ENCODE measurements around the gene TTLL3.
"Not testable (repeated sequence)": the region's sequence is repeated elsewhere in the genome, so short reads cannot be mapped to it uniquely, and the experiment has no call there.

The TTLL3 gene

GRCh38 chr3:9875448-9875847 is 65.4 kb downstream of the TTLL3 start:
- H3K36me3 ChIP-seq (replicated peaks; ENCODE audit: low read depth, low read length): no peaks in the 10 kb centered on the region
- no peak overlapping the region for H3K4me3 ChIP-seq (ENCODE audit: low read length)
- H3K9me3 ChIP-seq (ENCODE audit: insufficient read depth, low read length): no peaks in the 10 kb centered on the region
- H3K79me2 ChIP-seq (ENCODE audit: low read length): no peaks in the 10 kb centered on the region
- no peak overlapping the region for H3K27ac ChIP-seq (ENCODE audit: low read length)
- no peak overlapping the region for H2AFZ ChIP-seq (ENCODE audit: low read depth, low read length)
- no peaks in the 10 kb centered on the region for H4K20me1 ChIP-seq (ENCODE audit: insufficient read depth, low read length)
- no peak overlapping the region for H3K4me2 ChIP-seq (ENCODE audit: low read length)
- H3K27me3 ChIP-seq (ENCODE audit: low read depth, low read length): no peaks in the 10 kb centered on the region
- TF ChIP-seq, protein P1, sequence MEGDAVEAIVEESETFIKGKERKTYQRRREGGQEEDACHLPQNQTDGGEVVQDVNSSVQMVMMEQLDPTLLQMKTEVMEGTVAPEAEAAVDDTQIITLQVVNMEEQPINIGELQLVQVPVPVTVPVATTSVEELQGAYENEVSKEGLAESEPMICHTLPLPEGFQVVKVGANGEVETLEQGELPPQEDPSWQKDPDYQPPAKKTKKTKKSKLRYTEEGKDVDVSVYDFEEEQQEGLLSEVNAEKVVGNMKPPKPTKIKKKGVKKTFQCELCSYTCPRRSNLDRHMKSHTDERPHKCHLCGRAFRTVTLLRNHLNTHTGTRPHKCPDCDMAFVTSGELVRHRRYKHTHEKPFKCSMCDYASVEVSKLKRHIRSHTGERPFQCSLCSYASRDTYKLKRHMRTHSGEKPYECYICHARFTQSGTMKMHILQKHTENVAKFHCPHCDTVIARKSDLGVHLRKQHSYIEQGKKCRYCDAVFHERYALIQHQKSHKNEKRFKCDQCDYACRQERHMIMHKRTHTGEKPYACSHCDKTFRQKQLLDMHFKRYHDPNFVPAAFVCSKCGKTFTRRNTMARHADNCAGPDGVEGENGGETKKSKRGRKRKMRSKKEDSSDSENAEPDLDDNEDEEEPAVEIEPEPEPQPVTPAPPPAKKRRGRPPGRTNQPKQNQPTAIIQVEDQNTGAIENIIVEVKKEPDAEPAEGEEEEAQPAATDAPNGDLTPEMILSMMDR (IDR thresholded peaks at IDR 0.05; ENCODE audit: low read depth, low read length): no peak
- TF ChIP-seq EZH2phosphoT487 (IDR thresholded peaks at IDR 0.05; ENCODE audit: low read depth): no peak
- H3K4me1 ChIP-seq (ENCODE audit: low read length): peaks cover 4% of the 10 kb centered on the region; the same call in 1 of the 2 replicates
- H3K9ac ChIP-seq (ENCODE audit: low read length): no peak overlapping the region

GRCh38 chr3:9876255-9876654 is 66.2 kb downstream of the TTLL3 start:
- not testable (repeated sequence) for H3K4me2 ChIP-seq (ENCODE audit: low read length); H3K4me3 ChIP-seq (ENCODE audit: low read length); H4K20me1 ChIP-seq (ENCODE audit: insufficient read depth, low read length); H3K27ac ChIP-seq (ENCODE audit: low read length); H3K4me1 ChIP-seq (ENCODE audit: low read length); H3K36me3 ChIP-seq (replicated peaks; ENCODE audit: low read depth, low read length); H3K27me3 ChIP-seq (ENCODE audit: low read depth, low read length); H3K9me3 ChIP-seq (ENCODE audit: insufficient read depth, low read length); H3K9ac ChIP-seq (ENCODE audit: low read length); H2AFZ ChIP-seq (ENCODE audit: low read depth, low read length); H3K79me2 ChIP-seq (ENCODE audit: low read length)

- Histone ChIP-seq H3K79me2 (ENCODE audit: low read length) (no peaks in the 10 kb centered on the region), H3K27ac (ENCODE audit: low read length) (no peak overlapping the region)
These were observed 66.9 kb downstream of the TTLL3 start for GRCh38 chr3:9876991-9877390.

GRCh38 chr3:9878700-9879099 is 68.6 kb downstream of the TTLL3 start:
- H3K79me2 ChIP-seq (ENCODE audit: low read length): no peaks in the 10 kb centered on the region
- H3K9me3 ChIP-seq (ENCODE audit: insufficient read depth, low read length): no peaks in the 10 kb centered on the region
- no peak overlapping the region for H3K9ac ChIP-seq (ENCODE audit: low read length)
- H2AFZ ChIP-seq (ENCODE audit: low read depth, low read length): no peak overlapping the region
- TF ChIP-seq EZH2phosphoT487 (IDR thresholded peaks at IDR 0.05; ENCODE audit: low read depth): no peak
- H3K27me3 ChIP-seq (ENCODE audit: low read depth, low read length): no peaks in the 10 kb centered on the region
- H3K27ac ChIP-seq (ENCODE audit: low read length): no peak overlapping the region
- no peak overlapping the region for H3K4me2 ChIP-seq (ENCODE audit: low read length)
- no peaks in the 10 kb centered on the region for H4K20me1 ChIP-seq (ENCODE audit: insufficient read depth, low read length)
- H3K36me3 ChIP-seq (replicated peaks; ENCODE audit: low read depth, low read length): no peaks in the 10 kb centered on the region
- no peak overlapping the region for H3K4me3 ChIP-seq (ENCODE audit: low read length)
- H3K4me1 ChIP-seq (ENCODE audit: low read length): peaks cover 4% of the 10 kb centered on the region; the same call in 1 of the 2 replicates

More at GRCh38 chr3:9876991-9877390, 66.9 kb downstream of the TTLL3 start:
- Histone ChIP-seq H4K20me1 (ENCODE audit: insufficient read depth, low read length) (no peaks in the 10 kb centered on the region), H3K36me3 (replicated peaks; ENCODE audit: low read depth, low read length) (no peaks in the 10 kb centered on the region), H3K4me1 (ENCODE audit: low read length) (peaks cover 4% of the 10 kb centered on the region; the same call in 1 of the 2 replicates), H3K27me3 (ENCODE audit: low read depth, low read length) (no peaks in the 10 kb centered on the region), H3K9ac (ENCODE audit: low read length) (no peak overlapping the region), H3K9me3 (ENCODE audit: insufficient read depth, low read length) (no peaks in the 10 kb centered on the region), H3K4me3 (ENCODE audit: low read length) (no peak overlapping the region), H3K4me2 (ENCODE audit: low read length) (no peak overlapping the region), H2AFZ (ENCODE audit: low read depth, low read length) (no peak overlapping the region)
- TF ChIP-seq, protein P1 (IDR thresholded peaks at IDR 0.05; ENCODE audit: low read depth, low read length): no peak
- no peak for TF ChIP-seq EZH2phosphoT487 (IDR thresholded peaks at IDR 0.05; ENCODE audit: low read depth)

GRCh38 chr3:9879830-9880549 is 69.9 kb downstream of the TTLL3 start, which contains the start of gene CIDEC:
TSS of gene CIDEC (minus strand) at chr3:9880253. CDS start at chr3:9878486, 1,767 bp downstream.
- Histone ChIP-seq H3K36me3 (replicated peaks; ENCODE audit: low read depth, low read length) (no peaks in the 10 kb centered on the region), H3K27ac (ENCODE audit: low read length) (no peak within 1 kb of the TSS), H3K4me1 (ENCODE audit: low read length) (peaks cover 4% of the 10 kb centered on the region; the same call in 1 of the 2 replicates), H3K4me3 (ENCODE audit: low read length) (no peak within 1 kb of the TSS), H2AFZ (ENCODE audit: low read depth, low read length) (no peak within 1 kb of the TSS), H4K20me1 (ENCODE audit: insufficient read depth, low read length) (no peaks in the 10 kb centered on the region), H3K4me2 (ENCODE audit: low read length) (no peak within 1 kb of the TSS), H3K27me3 (ENCODE audit: low read depth, low read length) (no peaks in the 10 kb centered on the region), H3K9ac (ENCODE audit: low read length) (no peak within 1 kb of the TSS), H3K79me2 (ENCODE audit: low read length) (no peaks in the 10 kb centered on the region), H3K9me3 (ENCODE audit: insufficient read depth, low read length) (no peaks in the 10 kb centered on the region)
- TF ChIP-seq, protein P1 (IDR thresholded peaks at IDR 0.05; ENCODE audit: low read depth, low read length): no peak
- TF ChIP-seq EZH2phosphoT487 (IDR thresholded peaks at IDR 0.05; ENCODE audit: low read depth): no peak
